Cardiac fibroblast (primary cell): ENCODE results near the gene CXCL8.
"Not testable (repeated sequence)": the region's sequence is repeated elsewhere in the genome, so short reads cannot be mapped to it uniquely, and the experiment has no call there.

ENCODE experiments used
- DNase-seq, 2 donors: peaks; one replicate each; pipeline versions ENCODE4 v3.0.0 to v3.0.0-alpha.2; 2010; ENCODE audit warnings: low read depth in 2 of 2
- H3K4me3 ChIP-seq, 2 donors: replicated peaks in 1 of 2; 1 replicate in 1 of 2; 2 replicates in 1 of 2; pipeline ENCODE4 v1.5.1; 2011; ENCODE audit warnings: low read depth in 2 of 2, low read length in 2 of 2, mild to moderate bottlenecking in 2 of 2, moderate library complexity in 1 of 2
- CTCF ChIP-seq: IDR thresholded peaks from one replicate; pipeline ENCODE4 v1.5.1; 2011; ENCODE audit warnings: low read depth, mild to moderate bottlenecking, low read length, inconsistent platforms

The CXCL8 gene

GRCh38 chr4:73761856-73762255 is 21.5 kb downstream of the CXCL8 start:
- H3K4me3 ChIP-seq = no peak overlapping the region
- no peak for TF ChIP-seq CTCF
- DNase-seq = peak in 1 of 2 donors; percentile 53

- DNase-seq = no peak
- no peak for TF ChIP-seq CTCF
- H3K4me3 ChIP-seq = no peak overlapping the region
Observed at GRCh38 chr4:73762409-73762808, 22.0 kb downstream of the CXCL8 start.

DNA sequence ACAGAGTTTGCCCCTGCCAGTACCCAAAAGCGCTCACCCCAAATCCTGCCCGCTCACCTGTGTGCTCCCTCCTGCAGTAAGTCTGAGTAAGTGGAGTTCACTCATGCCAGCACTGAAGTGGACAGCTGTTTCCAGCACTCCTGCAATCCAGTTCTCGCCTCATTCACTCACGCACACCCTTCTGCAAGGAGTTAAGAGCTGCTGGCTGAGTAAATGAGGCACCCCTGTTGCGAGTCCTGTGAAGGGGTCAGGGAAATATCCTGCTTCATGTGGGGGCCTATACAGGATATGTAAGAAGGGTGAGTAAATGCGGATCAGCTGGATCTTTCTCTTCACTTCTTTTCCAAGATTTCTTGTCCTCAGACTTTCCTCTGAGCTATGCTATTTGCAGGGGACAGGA is 23.5 kb downstream of the CXCL8 start:
- no peak for DNase-seq
- H3K4me3 ChIP-seq = no peak overlapping the region
- TF ChIP-seq CTCF = no peak

- no peak overlapping the region for H3K4me3 ChIP-seq
- peak in 1 of 2 donors; percentile 84 for DNase-seq
- no peak for TF ChIP-seq CTCF
Observed at GRCh38 chr4:73764513-73764912, 24.1 kb downstream of the CXCL8 start.

DNA sequence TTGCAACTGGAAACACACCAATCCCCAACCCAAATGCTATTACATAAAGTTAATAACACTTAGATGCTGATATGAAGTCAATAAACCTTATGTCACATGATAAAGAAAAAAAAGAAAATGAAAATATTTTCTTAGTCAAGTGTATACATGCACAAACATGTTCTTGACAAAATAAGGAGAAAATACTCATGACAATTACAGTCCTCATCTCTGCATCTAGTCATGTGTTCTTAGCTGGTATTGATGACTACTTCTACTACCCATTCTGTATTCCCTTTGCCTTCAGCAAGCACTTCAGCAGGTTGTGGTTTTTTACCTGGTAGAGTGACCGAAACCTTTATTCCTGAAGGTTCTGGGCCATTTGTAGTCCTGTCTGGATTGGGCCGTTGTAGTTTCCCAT is 24.9 kb downstream of the CXCL8 start:
- no peak overlapping the region for H3K4me3 ChIP-seq
- DNase-seq = no peak
- TF ChIP-seq CTCF = no peak

GRCh38 chr4:73770917-73771316 is 30.5 kb downstream of the CXCL8 start:
- DNase-seq = no peak
- no peak overlapping the region for H3K4me3 ChIP-seq
- no peak for TF ChIP-seq CTCF

DNA sequence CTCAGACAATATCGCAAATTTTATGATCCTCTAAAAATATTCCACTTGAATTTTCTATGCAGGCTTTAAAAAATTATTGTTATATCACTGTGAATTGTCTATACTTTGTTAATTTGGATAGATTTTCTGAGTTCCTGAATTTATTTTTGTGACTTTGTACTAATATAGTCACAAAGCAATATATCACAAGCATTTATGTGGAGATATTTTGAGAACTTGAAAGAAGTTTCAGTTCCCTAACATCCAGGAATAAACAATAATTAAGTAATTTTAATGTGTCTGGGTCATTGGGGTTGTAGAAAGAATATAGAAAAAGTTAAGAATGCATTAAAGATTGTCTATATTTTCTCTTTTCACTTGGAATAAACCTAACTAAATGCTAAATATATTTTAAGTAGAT is 32.0 kb downstream of the CXCL8 start:
- no peak overlapping the region for H3K4me3 ChIP-seq
- TF ChIP-seq CTCF = no peak
- no peak for DNase-seq

GRCh38 chr4:73774406-73774805 is 34.0 kb downstream of the CXCL8 start:
- DNase-seq = not testable (repeated sequence)

More at GRCh38 chr4:73774406-73774805, 34.0 kb downstream of the CXCL8 start:
- H3K4me3 ChIP-seq = not testable (repeated sequence)
